Memory B cell (primary cell): Measurements from ENCODE around the gene SRGAP3.

Experiments
- ATAC-seq: fragments of 150-1000 bp; cut with Tn5 transposase; 2 replicates; pipeline ENCODE4 v1.10.0; 2021; ENCODE audit warnings: low read depth, mild to moderate bottlenecking, moderate library complexity
- DNase-seq, 2 donors: peaks; one replicate each; pipeline ENCODE4 v3.0.0; 2022; ENCODE audit warnings: low spot score in 2 of 2
- H3K27ac Mint-ChIP-seq: one replicate; pipeline ENCODE4 v1.8.0; 2022; ENCODE audit warnings: mild to moderate bottlenecking, moderate library complexity, mixed read lengths
- H3K27me3 Mint-ChIP-seq: one replicate; pipeline ENCODE4 v1.8.0; 2022; ENCODE audit warnings: mixed read lengths
- H3K36me3 Mint-ChIP-seq: one replicate; pipeline ENCODE4 v1.8.0; 2022; ENCODE audit warnings: mild to moderate bottlenecking, mixed read lengths
- H3K4me1 Mint-ChIP-seq: one replicate; pipeline ENCODE4 v1.8.0; 2022; ENCODE audit warnings: mixed read lengths
- H3K4me3 Mint-ChIP-seq: one replicate; pipeline ENCODE4 v1.8.0; 2022; ENCODE audit warnings: mild to moderate bottlenecking, moderate library complexity, mixed read lengths
- H3K9me3 Mint-ChIP-seq: one replicate; pipeline ENCODE4 v1.8.0; 2022; ENCODE audit warnings: mixed read lengths

SRGAP3 gene

GRCh38 chr3:8987645-8988383 is 261.6 kb downstream of the SRGAP3 start:
- H3K36me3 Mint-ChIP-seq: no peaks in the 10 kb centered on the region
- H3K4me1 Mint-ChIP-seq: peaks cover 3% of the 10 kb centered on the region
- no peaks in the 10 kb centered on the region for H3K9me3 Mint-ChIP-seq
- peak overlapping the region; percentile 24 for H3K4me3 Mint-ChIP-seq
- DNase-seq: peak; percentile 29 to 33
- H3K27ac Mint-ChIP-seq: no peak overlapping the region
- peaks cover 3% of the 10 kb centered on the region for H3K27me3 Mint-ChIP-seq
- ATAC-seq: peak; percentile 85

GRCh38 chr3:8987226-8987625 is 262.2 kb downstream of the SRGAP3 start:
- Mint-ChIP-seq H3K27ac (no peak overlapping the region), H3K27me3 (peaks cover 6% of the 10 kb centered on the region), H3K9me3 (no peaks in the 10 kb centered on the region), H3K4me1 (peaks cover 3% of the 10 kb centered on the region), H3K36me3 (no peaks in the 10 kb centered on the region), H3K4me3 (no peak overlapping the region)
- ATAC-seq (no peak), DNase-seq (no peak)

DNA sequence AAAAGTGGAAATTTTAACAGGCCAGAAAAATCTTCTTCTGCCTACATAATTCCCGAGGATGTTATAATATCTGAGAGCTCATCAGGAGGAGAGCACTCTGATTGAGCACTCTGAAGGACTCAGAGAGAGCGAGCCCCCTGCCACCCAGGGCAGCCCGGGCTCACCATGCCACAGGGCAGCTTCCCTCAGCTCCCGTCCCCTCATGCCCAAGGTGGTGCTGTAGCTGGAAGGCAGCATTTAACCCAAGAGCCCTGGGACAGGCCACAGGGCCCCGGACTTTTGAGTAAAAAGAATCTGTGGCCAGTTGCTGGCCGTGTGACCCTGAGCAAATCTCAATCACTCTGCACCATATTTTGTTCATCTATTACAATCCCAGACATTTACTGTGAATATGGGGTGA is 262.7 kb downstream of the SRGAP3 start:
- H3K4me3 Mint-ChIP-seq: no peak overlapping the region
- no peaks in the 10 kb centered on the region for H3K9me3 Mint-ChIP-seq
- no peak for ATAC-seq
- H3K36me3 Mint-ChIP-seq: no peaks in the 10 kb centered on the region
- no peak overlapping the region for H3K27ac Mint-ChIP-seq
- no peak for DNase-seq
- H3K27me3 Mint-ChIP-seq: peaks cover 6% of the 10 kb centered on the region
- H3K4me1 Mint-ChIP-seq: peaks cover 3% of the 10 kb centered on the region

DNA sequence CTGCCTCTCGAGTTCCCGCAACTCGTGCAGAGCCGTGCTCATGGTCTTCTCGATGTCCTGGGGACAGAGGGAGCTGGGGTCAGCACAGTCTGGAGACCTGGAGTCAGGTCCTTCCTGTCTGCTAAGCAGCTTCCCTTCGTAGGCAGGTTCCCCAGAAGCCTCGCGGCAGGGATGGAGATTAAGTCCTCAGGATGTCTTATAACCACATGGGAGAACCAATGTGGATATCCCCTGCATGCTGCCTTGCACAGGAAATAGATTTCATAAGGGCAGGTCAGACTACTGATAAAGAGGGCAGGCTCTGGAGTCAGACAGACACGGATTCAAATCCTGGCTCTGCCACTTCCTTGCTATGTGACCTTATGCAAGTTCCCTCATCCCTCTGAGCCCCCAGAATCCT is 263.6 kb downstream of the SRGAP3 start:
- peaks cover 8% of the 10 kb centered on the region for H3K27me3 Mint-ChIP-seq
- no peaks in the 10 kb centered on the region for H3K9me3 Mint-ChIP-seq
- H3K4me3 Mint-ChIP-seq: no peak overlapping the region

DNA sequence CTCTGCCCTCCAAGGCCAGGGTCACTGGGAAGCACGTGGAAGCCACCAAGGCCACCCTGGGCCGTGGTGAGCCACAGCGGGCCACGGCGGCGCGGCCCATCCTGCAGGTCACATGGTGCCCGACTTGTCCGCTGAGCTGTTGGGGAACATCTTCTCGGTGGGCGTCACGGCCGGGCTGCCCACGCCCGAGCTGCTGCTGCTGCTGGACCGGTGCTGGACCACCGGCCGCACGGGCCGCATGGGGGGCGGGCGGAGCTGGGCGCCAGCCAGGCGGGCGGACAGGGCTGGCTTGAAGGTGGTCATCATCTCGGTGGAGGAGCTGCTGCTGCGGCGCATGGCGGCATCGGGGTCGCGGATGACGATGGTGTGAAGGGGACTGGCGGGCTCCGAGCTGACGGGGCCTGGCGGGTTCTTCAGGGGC is 264.0 kb downstream of the SRGAP3 start:
- Mint-ChIP-seq H3K27me3 (peaks cover 9% of the 10 kb centered on the region), H3K9me3 (no peaks in the 10 kb centered on the region), H3K36me3 (no peaks in the 10 kb centered on the region), H3K4me3 (no peak overlapping the region), H3K27ac (no peak overlapping the region), H3K4me1 (peaks cover 3% of the 10 kb centered on the region)
- DNase-seq: no peak
- ATAC-seq: no peak

More for the DNA sequence above, 263.6 kb downstream of the SRGAP3 start:
- ATAC-seq: no peak
- Mint-ChIP-seq H3K4me1 (peaks cover 3% of the 10 kb centered on the region), H3K36me3 (no peaks in the 10 kb centered on the region), H3K27ac (no peak overlapping the region)
- no peak for DNase-seq

GRCh38 chr3:8984526-8984925 is 264.9 kb downstream of the SRGAP3 start:
- Mint-ChIP-seq H3K9me3 (no peaks in the 10 kb centered on the region), H3K27me3 (peaks cover 12% of the 10 kb centered on the region), H3K36me3 (no peaks in the 10 kb centered on the region)

GRCh38 chr3:8984081-8984480 is 265.4 kb downstream of the SRGAP3 start:
- no peak overlapping the region for H3K4me3 Mint-ChIP-seq
- H3K27ac Mint-ChIP-seq: no peak overlapping the region
- ATAC-seq (no peak), DNase-seq (no peak)
- no peaks in the 10 kb centered on the region for H3K36me3 Mint-ChIP-seq
- H3K4me1 Mint-ChIP-seq: peaks cover 3% of the 10 kb centered on the region
- H3K27me3 Mint-ChIP-seq: peaks cover 12% of the 10 kb centered on the region
- H3K9me3 Mint-ChIP-seq: no peaks in the 10 kb centered on the region

More at GRCh38 chr3:8984526-8984925, 264.9 kb downstream of the SRGAP3 start:
- ATAC-seq: no peak
- H3K27ac Mint-ChIP-seq: no peak overlapping the region
- DNase-seq: no peak
- H3K4me1 Mint-ChIP-seq: peaks cover 3% of the 10 kb centered on the region
- no peak overlapping the region for H3K4me3 Mint-ChIP-seq

- no peak for DNase-seq
- no peak for ATAC-seq
- H3K9me3 Mint-ChIP-seq: peaks cover 1% of the 10 kb centered on the region
- no peaks in the 10 kb centered on the region for H3K36me3 Mint-ChIP-seq
- no peak overlapping the region for H3K4me3 Mint-ChIP-seq
- H3K27ac Mint-ChIP-seq: no peak overlapping the region
- H3K27me3 Mint-ChIP-seq: peaks cover 12% of the 10 kb centered on the region
- H3K4me1 Mint-ChIP-seq: peaks cover 3% of the 10 kb centered on the region
Observed at GRCh38 chr3:8983591-8983990, 265.9 kb downstream of the SRGAP3 start.

GRCh38 chr3:8983026-8983425 is 266.4 kb downstream of the SRGAP3 start:
- Mint-ChIP-seq H3K4me3 (no peak overlapping the region), H3K4me1 (peaks cover 3% of the 10 kb centered on the region), H3K36me3 (peaks cover 2% of the 10 kb centered on the region), H3K27me3 (peaks cover 12% of the 10 kb centered on the region), H3K9me3 (peaks cover 1% of the 10 kb centered on the region), H3K27ac (no peak overlapping the region)
- no peak for DNase-seq
- ATAC-seq: no peak

- peaks cover 2% of the 10 kb centered on the region for H3K36me3 Mint-ChIP-seq
- DNase-seq (no peak), ATAC-seq (no peak)
- H3K27me3 Mint-ChIP-seq: peaks cover 14% of the 10 kb centered on the region
- H3K4me1 Mint-ChIP-seq: no peaks in the 10 kb centered on the region
- H3K4me3 Mint-ChIP-seq: no peak overlapping the region
- H3K9me3 Mint-ChIP-seq: peaks cover 1% of the 10 kb centered on the region
- no peak overlapping the region for H3K27ac Mint-ChIP-seq
Observed at GRCh38 chr3:8982509-8982908, 266.9 kb downstream of the SRGAP3 start.

DNA sequence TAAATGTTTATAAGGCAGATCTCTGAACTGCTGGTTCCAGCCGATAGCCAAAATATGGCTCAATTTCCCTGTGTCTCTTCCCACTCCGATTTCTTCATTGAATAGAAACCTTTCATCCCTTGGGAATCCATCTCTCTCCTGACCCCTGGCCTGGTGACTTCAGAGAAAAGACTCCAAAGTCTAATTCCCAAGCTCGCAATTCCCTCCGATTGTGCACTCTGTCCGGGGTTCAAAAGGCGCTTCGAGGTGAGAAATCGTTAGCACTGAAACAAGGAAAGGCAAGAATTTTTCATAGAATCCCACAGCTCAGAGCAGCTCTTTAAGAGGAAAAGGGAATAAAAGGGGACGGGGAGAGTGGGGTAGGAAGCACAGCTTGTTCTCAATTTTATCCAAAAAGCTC is 267.7 kb downstream of the SRGAP3 start:
- Mint-ChIP-seq H3K36me3 (peaks cover 2% of the 10 kb centered on the region), H3K27me3 (peaks cover 14% of the 10 kb centered on the region), H3K9me3 (peaks cover 1% of the 10 kb centered on the region), H3K4me3 (no peak overlapping the region), H3K27ac (no peak overlapping the region), H3K4me1 (no peaks in the 10 kb centered on the region)
- DNase-seq (no peak), ATAC-seq (no peak)

GRCh38 chr3:8981296-8981695 is 268.1 kb downstream of the SRGAP3 start:
- H3K4me3 Mint-ChIP-seq: no peak overlapping the region
- ATAC-seq (no peak), DNase-seq (no peak)
- peaks cover 1% of the 10 kb centered on the region for H3K9me3 Mint-ChIP-seq
- H3K4me1 Mint-ChIP-seq: no peaks in the 10 kb centered on the region
- H3K36me3 Mint-ChIP-seq: peaks cover 2% of the 10 kb centered on the region
- no peak overlapping the region for H3K27ac Mint-ChIP-seq
- peaks cover 16% of the 10 kb centered on the region for H3K27me3 Mint-ChIP-seq

DNA sequence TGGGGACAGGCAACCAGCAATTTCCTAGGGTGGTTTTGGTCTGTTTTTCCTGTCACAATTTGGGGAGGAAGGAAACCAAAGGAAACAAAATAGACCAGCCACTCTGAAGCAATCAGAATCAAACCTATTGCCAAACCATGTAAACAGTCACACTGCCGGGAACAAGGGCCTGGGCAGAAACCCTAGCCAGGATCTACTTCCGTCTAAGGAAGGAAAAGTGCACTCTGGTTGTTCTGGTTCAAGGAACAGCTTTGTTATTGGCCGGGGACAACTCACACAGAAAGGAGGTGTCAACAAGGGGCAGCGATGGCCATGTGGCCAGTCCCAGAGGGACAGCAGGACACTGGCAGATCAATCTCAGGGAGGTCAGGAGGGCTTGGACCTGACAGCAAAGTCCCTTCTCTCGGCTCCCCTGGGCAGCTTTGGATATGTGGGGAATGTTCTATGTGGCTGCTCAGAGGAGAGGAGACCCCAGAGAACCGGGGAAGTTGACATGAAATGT is 268.6 kb downstream of the SRGAP3 start:
- Mint-ChIP-seq H3K27ac (no peak overlapping the region), H3K27me3 (peaks cover 16% of the 10 kb centered on the region), H3K4me3 (no peak overlapping the region), H3K4me1 (no peaks in the 10 kb centered on the region), H3K36me3 (peaks cover 2% of the 10 kb centered on the region), H3K9me3 (peaks cover 1% of the 10 kb centered on the region)
- no peak for ATAC-seq
- no peak for DNase-seq

- Mint-ChIP-seq H3K9me3 (peaks cover 1% of the 10 kb centered on the region), H3K36me3 (peaks cover 2% of the 10 kb centered on the region), H3K4me3 (no peak overlapping the region), H3K27ac (no peak overlapping the region), H3K27me3 (peaks cover 16% of the 10 kb centered on the region), H3K4me1 (no peaks in the 10 kb centered on the region)
- no peak for DNase-seq
- no peak for ATAC-seq
Observed at GRCh38 chr3:8979262-8979661, 270.2 kb downstream of the SRGAP3 start.

- peaks cover 2% of the 10 kb centered on the region for H3K36me3 Mint-ChIP-seq
- no peak for DNase-seq
- peaks cover 1% of the 10 kb centered on the region for H3K9me3 Mint-ChIP-seq
- H3K27ac Mint-ChIP-seq: no peak overlapping the region
- no peaks in the 10 kb centered on the region for H3K4me1 Mint-ChIP-seq
- ATAC-seq: no peak
- peaks cover 13% of the 10 kb centered on the region for H3K27me3 Mint-ChIP-seq
- no peak overlapping the region for H3K4me3 Mint-ChIP-seq
Observed at GRCh38 chr3:8978551-8978950, 270.9 kb downstream of the SRGAP3 start.
